ENCODE results near the gene C5orf63. TPM values are rescaled to one million over a fixed set of nuclear protein-coding genes. Genes with fewer than 3 reads are reported as not detected.

Gene C5orf63
- total and polyA plus RNA-seq, 2 of the 13 experiments (the other 11 are each of a cell fraction or from before 2014, with no cell fraction given) = 7.9 to 8.8 TPM

- in situ Hi-C loops (cut with HindIII; ENCODE audit: extremely low pct_ligation_motif_present, low pct_unique_long_range_greater_than_20kb) (no loop called here), intact Hi-C loops (cut with micrococcal nuclease; ENCODE audit: unreplicated experiment) (no loop called here)
- Histone ChIP-seq H3K4me1 (ENCODE audit: insufficient read depth, low read length) (no peaks in the 10 kb centered on the region), H3K4me2 (ENCODE audit: low read depth, low read length) (no peak overlapping the region), H3K36me3 (replicated peaks in 1 of 2; ENCODE audit: control insufficient read depth in 1 of 2, insufficient read depth in 2 of 2, low read length in 2 of 2) (0 out of 5 replicates have a peak, but pooled peaks cover 0 to 2% of the 10 kb centered on the region in 2 experiments), H3K9me3 (ENCODE audit: low read length) (no peaks in the 10 kb centered on the region), H3K27me3 (ENCODE audit: control insufficient read depth in 1 of 2, insufficient read depth in 2 of 2, low read length in 2 of 2) (no peaks in the 10 kb centered on the region), H3K9ac (ENCODE audit: insufficient read depth, low read depth, low read length) (no peak overlapping the region), H3K79me2 (ENCODE audit: insufficient read depth, low read length) (no peaks in the 10 kb centered on the region), H3K27ac (ENCODE audit: extremely low read length, insufficient read depth, low read length) (no peak overlapping the region), H4K20me1 (ENCODE audit: insufficient read depth, low read length) (no peaks in the 10 kb centered on the region), H3K4me3 (replicated peaks in 1 of 3; ENCODE audit: insufficient read depth in 1 of 3, low read depth in 2 of 3, low read length in 3 of 3) (no peak overlapping the region), H2AFZ (ENCODE audit: low read length) (no peak overlapping the region)
- no TSS peak for BruUV-seq (replicated peaks)
- FAIRE-seq (no peak), ATAC-seq (no peak), DNase-seq (ENCODE audit: low spot score) (no peak)
- POLR2A ChIA-PET = no interaction called here
- 81% methylated on average over 1 of the region's 1 CpG for WGBS (ENCODE audit: low lambda C conversion rate)
- CTCF ChIA-PET (ENCODE audit: low intra/inter-chr PET ratio, low total read pairs) = no interaction called here
- TF ChIP-seq ZNF362 (CRISPR knock-in tag; IDR thresholded peaks at IDR 0.05; ENCODE audit: borderline replicate concordance) (no peak), ZSCAN12 (CRISPR knock-in tag; IDR thresholded peaks at IDR 0.05) (no peak), ZNF230 (CRISPR knock-in tag; IDR thresholded peaks at IDR 0.05) (no peak), ZNF839 (CRISPR knock-in tag; IDR thresholded peaks at IDR 0.05; ENCODE audit: borderline replicate concordance) (no peak), MIER2 (CRISPR knock-in tag; IDR thresholded peaks at IDR 0.05) (no peak), ZNF652 (CRISPR knock-in tag; IDR thresholded peaks at IDR 0.05; ENCODE audit: borderline replicate concordance, low read depth) (no peak), GATAD2A (CRISPR knock-in tag; IDR thresholded peaks at IDR 0.05) (no peak), ARNT2 (CRISPR knock-in tag; IDR thresholded peaks at IDR 0.05; ENCODE audit: low read depth) (no peak), TEAD2 (CRISPR knock-in tag; IDR thresholded peaks at IDR 0.05) (no peak)
Observed at GRCh38 chr5:127061537-127061936, 11.8 kb downstream of the C5orf63 start.

GRCh38 chr5:127060470-127060985 is 12.8 kb downstream of the C5orf63 start:
- ChIA-PET CTCF (ENCODE audit: low intra/inter-chr PET ratio, low total read pairs) (no interaction called here), POLR2A (no interaction called here)
- intact Hi-C loops (cut with micrococcal nuclease; ENCODE audit: unreplicated experiment) = no loop called here
- TF ChIP-seq MAFG (CRISPR knock-in tag; IDR thresholded peaks at IDR 0.05) (no peak), MLXIP (CRISPR knock-in tag; IDR thresholded peaks at IDR 0.05; ENCODE audit: borderline replicate concordance) (no peak)

More at GRCh38 chr5:127060470-127060985, 12.8 kb downstream of the C5orf63 start:
- no peak overlapping the region for H3K4me3 ChIP-seq (replicated peaks in 1 of 3; ENCODE audit: insufficient read depth in 1 of 3, low read depth in 2 of 3, low read length in 3 of 3)
- FAIRE-seq (no peak), ATAC-seq (no peak), DNase-seq (ENCODE audit: low spot score) (no peak)
- H3K4me2 ChIP-seq (ENCODE audit: low read depth, low read length) = no peak overlapping the region
- no peaks in the 10 kb centered on the region for H3K4me1 ChIP-seq (ENCODE audit: insufficient read depth, low read length)
- H4K20me1 ChIP-seq (ENCODE audit: insufficient read depth, low read length) = no peaks in the 10 kb centered on the region
- 54% methylated on average over 1 of the region's 1 CpG for WGBS (ENCODE audit: low lambda C conversion rate)
- BruUV-seq (replicated peaks) = no TSS peak
- H3K9ac ChIP-seq (ENCODE audit: insufficient read depth, low read depth, low read length) = no peak overlapping the region
- H3K36me3 ChIP-seq (replicated peaks in 1 of 2; ENCODE audit: control insufficient read depth in 1 of 2, insufficient read depth in 2 of 2, low read length in 2 of 2) = peaks cover 0 to 8% of the 10 kb centered on the region in 2 experiments; a peak in 2 of 5 replicates
- no peak overlapping the region for H2AFZ ChIP-seq (ENCODE audit: low read length)
- H3K27ac ChIP-seq (ENCODE audit: extremely low read length, insufficient read depth, low read length) = no peak overlapping the region
- H3K9me3 ChIP-seq (ENCODE audit: low read length) = no peaks in the 10 kb centered on the region
- no peaks in the 10 kb centered on the region for H3K79me2 ChIP-seq (ENCODE audit: insufficient read depth, low read length)
- no peaks in the 10 kb centered on the region for H3K27me3 ChIP-seq (ENCODE audit: control insufficient read depth in 1 of 2, insufficient read depth in 2 of 2, low read length in 2 of 2)
- in situ Hi-C loops (cut with HindIII; ENCODE audit: extremely low pct_ligation_motif_present, low pct_unique_long_range_greater_than_20kb) = no loop called here
